Measurements from ENCODE around the gene LDB2.

The LDB2 gene

GRCh38 chr4:16622826-16623225 is 275.6 kb downstream of the LDB2 start:
- no peak for DNase-seq (ENCODE audit: low spot score in 2 of 2)
- H3K9me3 ChIP-seq = no peaks in the 10 kb centered on the region
- in situ Hi-C loops (cut with MboI; ENCODE audit: low sequenced_read_pairs) = no loop called here

DNA sequence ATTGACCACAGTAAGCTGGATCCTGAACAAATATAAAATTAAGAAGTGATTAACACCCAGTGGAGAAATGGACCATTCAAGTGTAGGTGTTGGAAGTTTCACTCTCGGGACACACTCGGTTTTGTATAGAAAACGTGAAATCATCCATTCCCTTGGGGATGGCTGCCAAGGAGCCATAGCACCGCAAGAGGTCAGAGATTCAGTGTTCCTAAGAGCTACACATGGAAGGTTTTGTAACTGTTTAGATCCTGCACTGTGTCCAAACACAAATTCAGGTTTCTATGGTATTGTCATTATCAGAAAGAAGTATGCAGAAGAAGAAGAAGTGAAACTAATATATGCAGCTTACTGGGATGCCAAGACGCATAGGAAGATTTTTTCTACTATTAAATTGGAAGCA is 281.0 kb downstream of the LDB2 start:
- Histone ChIP-seq H3K36me3 (replicated peaks) (no peaks in the 10 kb centered on the region), H3K4me1 (no peaks in the 10 kb centered on the region), H3K27me3 (ENCODE audit: low read depth) (no peaks in the 10 kb centered on the region), H3K4me3 (no peak overlapping the region), H3K9me3 (no peaks in the 10 kb centered on the region)
- DNase-seq (ENCODE audit: low spot score in 2 of 2) = no peak
- in situ Hi-C loops (cut with MboI; ENCODE audit: low sequenced_read_pairs) = no loop called here

More at GRCh38 chr4:16622826-16623225, 275.6 kb downstream of the LDB2 start:
- Histone ChIP-seq H3K4me1 (no peaks in the 10 kb centered on the region), H3K36me3 (replicated peaks) (no peaks in the 10 kb centered on the region), H3K4me3 (no peak overlapping the region), H3K27me3 (ENCODE audit: low read depth) (no peaks in the 10 kb centered on the region)

DNA sequence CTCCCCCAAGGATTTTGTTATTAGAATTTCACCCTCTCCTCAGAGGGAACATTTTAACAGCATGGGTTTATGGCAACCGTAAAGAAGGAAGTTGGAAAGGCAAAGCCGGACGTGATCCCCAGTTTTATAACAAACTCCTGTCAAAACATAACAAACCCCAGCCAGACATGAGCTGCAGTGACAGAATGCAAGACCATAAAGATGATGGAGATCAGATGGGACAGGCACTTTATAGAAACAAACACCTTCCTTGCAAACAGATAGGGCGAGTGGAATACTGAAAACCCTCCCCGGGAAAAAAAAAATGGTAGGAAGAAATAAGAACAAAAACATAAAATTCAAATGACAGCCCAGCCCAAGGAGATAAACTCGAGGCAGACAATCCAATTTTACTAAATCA is 281.4 kb downstream of the LDB2 start:
- in situ Hi-C loops (cut with MboI; ENCODE audit: low sequenced_read_pairs) = no loop called here
- no peaks in the 10 kb centered on the region for H3K4me1 ChIP-seq
- no peaks in the 10 kb centered on the region for H3K27me3 ChIP-seq (ENCODE audit: low read depth)
- no peaks in the 10 kb centered on the region for H3K36me3 ChIP-seq (replicated peaks)
- H3K9me3 ChIP-seq = no peaks in the 10 kb centered on the region
- no peak overlapping the region for H3K4me3 ChIP-seq
- DNase-seq (ENCODE audit: low spot score in 2 of 2) = no peak

- H3K4me1 ChIP-seq = peaks cover 14% of the 10 kb centered on the region
- no peak overlapping the region for H3K4me3 ChIP-seq
- in situ Hi-C loops (cut with MboI; ENCODE audit: low sequenced_read_pairs) = no loop called here
- no peak for DNase-seq (ENCODE audit: low spot score in 2 of 2)
- no peaks in the 10 kb centered on the region for H3K9me3 ChIP-seq
- no peaks in the 10 kb centered on the region for H3K36me3 ChIP-seq (replicated peaks)
- H3K27me3 ChIP-seq (ENCODE audit: low read depth) = no peaks in the 10 kb centered on the region
These were observed 289.2 kb downstream of the LDB2 start for GRCh38 chr4:16609170-16609758.

DNA sequence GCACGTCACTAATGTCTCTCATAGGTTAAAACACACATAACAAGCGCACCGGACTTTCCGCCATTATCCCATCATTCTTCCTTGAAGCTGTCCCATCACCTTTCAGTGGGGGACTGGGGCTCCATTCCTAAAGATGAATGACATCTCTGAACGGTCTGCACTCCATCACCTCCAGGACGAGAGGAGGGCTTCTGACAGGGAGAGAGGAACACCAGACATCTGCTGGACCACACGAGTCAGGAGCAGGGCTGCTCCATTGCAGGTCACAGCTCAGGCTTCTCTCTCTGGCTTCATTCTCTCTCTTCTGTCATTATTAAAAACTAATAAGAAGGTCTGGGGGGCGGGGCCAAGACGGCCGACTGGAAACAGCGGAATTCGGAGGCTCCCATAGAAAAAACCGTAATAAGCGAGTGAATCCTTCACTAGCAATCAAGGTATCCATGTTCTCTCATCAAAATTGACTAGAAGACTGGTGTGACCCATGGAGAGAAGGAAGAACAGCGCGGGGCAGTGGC is 289.8 kb downstream of the LDB2 start:
- in situ Hi-C loops (cut with MboI; ENCODE audit: low sequenced_read_pairs) = no loop called here
- no peaks in the 10 kb centered on the region for H3K9me3 ChIP-seq

GRCh38 chr4:16608123-16608522 is 290.3 kb downstream of the LDB2 start:
- Histone ChIP-seq H3K4me3 (no peak overlapping the region), H3K4me1 (peaks cover 14% of the 10 kb centered on the region), H3K9me3 (no peaks in the 10 kb centered on the region), H3K27me3 (ENCODE audit: low read depth) (no peaks in the 10 kb centered on the region), H3K36me3 (replicated peaks) (no peaks in the 10 kb centered on the region)
- in situ Hi-C loops (cut with MboI; ENCODE audit: low sequenced_read_pairs) = no loop called here
- no peak for DNase-seq (ENCODE audit: low spot score in 2 of 2)

More for the DNA sequence above, 289.8 kb downstream of the LDB2 start:
- H3K36me3 ChIP-seq (replicated peaks) = no peaks in the 10 kb centered on the region
- H3K27me3 ChIP-seq (ENCODE audit: low read depth) = no peaks in the 10 kb centered on the region
- H3K4me1 ChIP-seq = peaks cover 14% of the 10 kb centered on the region
- no peak for DNase-seq (ENCODE audit: low spot score in 2 of 2)
- no peak overlapping the region for H3K4me3 ChIP-seq

DNA sequence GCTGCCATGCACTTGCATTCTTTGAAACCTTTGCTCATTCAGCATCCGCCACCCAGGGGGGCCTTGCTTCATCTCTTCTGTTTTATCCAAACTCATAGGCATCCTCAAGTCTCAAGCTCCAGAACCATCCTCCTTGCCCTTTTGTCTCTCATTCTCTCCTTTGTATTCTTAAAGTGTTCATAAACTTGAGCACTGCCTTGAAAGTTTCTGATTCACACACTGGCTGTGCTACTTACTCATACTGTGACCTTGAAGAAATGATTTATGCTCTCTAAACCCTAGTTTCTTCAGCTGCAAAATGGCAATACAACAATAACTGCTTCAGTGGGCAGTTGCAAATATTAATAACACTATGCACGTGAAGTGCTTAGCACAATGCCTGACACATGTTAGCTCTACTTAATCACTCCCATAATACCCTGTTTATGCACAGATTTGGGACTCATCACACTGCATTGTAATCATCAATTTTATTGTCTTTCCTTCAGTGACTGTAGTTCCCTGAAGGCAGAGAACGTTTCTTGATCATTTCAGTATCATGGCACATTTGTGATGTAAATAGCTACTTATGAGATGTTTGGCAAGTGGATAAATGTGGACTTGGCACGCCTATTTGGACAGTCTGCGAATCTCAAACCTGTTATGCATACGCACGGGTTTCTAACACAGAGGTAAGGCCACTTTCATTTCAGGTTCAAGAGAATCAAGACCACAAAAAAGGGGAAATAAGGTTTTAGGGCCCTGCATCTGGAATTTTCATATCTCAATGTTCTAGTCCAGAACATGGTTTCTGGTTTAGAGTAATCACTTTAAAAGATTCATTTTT is 291.0 kb downstream of the LDB2 start:
- in situ Hi-C loops (cut with MboI; ENCODE audit: low sequenced_read_pairs) = no loop called here
- H3K27me3 ChIP-seq (ENCODE audit: low read depth) = no peaks in the 10 kb centered on the region
- no peak overlapping the region for H3K4me3 ChIP-seq
- peak in 1 of 2 experiments; percentile 38 for DNase-seq (ENCODE audit: low spot score in 2 of 2)
- no peaks in the 10 kb centered on the region for H3K9me3 ChIP-seq
- H3K4me1 ChIP-seq = peaks cover 14% of the 10 kb centered on the region
- no peaks in the 10 kb centered on the region for H3K36me3 ChIP-seq (replicated peaks)

GRCh38 chr4:16606691-16607090 is 291.8 kb downstream of the LDB2 start:
- peaks cover 14% of the 10 kb centered on the region for H3K4me1 ChIP-seq
- no peaks in the 10 kb centered on the region for H3K9me3 ChIP-seq
- H3K36me3 ChIP-seq (replicated peaks) = no peaks in the 10 kb centered on the region
- no peak overlapping the region for H3K4me3 ChIP-seq
- no peaks in the 10 kb centered on the region for H3K27me3 ChIP-seq (ENCODE audit: low read depth)
- no peak for DNase-seq (ENCODE audit: low spot score in 2 of 2)
- in situ Hi-C loops (cut with MboI; ENCODE audit: low sequenced_read_pairs) = no loop called here

DNA sequence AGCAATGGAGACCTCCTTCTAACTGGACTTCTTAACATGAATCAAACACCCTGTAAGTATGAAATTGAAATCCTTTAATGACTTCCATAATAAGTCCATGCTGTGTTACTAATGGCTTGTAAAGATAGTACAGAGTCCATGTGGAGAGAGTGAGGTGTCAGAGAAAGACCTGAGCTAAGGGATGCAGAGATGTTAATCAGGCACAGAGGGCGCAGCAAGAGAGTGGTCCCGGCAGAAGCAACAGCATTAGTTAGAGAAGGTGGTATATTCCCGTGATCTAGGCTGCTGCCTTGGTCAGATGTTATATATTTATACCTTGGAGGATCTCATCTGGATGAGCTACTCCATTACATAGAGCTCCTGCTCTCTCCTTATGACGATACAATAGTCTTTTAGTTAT is 295.3 kb downstream of the LDB2 start:
- no peak for DNase-seq (ENCODE audit: low spot score in 2 of 2)
- in situ Hi-C loops (cut with MboI; ENCODE audit: low sequenced_read_pairs) = no loop called here
- Histone ChIP-seq H3K4me3 (no peak overlapping the region), H3K9me3 (no peaks in the 10 kb centered on the region), H3K27me3 (ENCODE audit: low read depth) (no peaks in the 10 kb centered on the region), H3K4me1 (peaks cover 21% of the 10 kb centered on the region), H3K36me3 (replicated peaks) (no peaks in the 10 kb centered on the region)

DNA sequence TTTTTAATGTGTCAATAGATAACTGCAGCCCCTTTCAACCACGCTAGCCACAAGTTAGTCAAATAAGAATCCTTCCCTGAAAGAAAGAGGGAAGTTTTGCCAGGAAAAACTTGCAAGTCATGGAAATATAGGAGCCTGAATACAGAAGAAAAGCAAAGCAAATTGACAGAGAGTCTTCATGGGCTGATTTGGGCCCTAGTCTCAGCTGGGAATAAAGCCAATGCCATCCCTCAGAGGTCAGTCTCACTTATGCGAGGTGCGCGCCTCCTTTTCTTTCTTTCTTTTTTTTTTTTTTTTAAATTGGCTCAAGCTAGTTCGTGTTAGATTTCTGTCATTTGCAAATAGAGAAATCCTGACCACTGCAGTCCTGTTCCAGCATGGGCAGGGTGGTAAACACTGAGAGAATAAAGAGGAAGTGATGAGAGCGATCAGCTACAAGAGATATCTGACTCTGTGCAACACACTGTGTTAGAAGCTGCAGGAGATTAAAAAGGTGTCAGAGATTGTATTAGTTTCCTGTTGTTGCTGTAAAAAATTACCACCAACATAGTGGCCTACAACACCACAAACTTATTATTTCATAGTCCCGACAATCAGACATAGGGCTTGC is 299.7 kb downstream of the LDB2 start:
- Histone ChIP-seq H3K4me1 (peaks cover 33% of the 10 kb centered on the region), H3K4me3 (no peak overlapping the region), H3K36me3 (replicated peaks) (no peaks in the 10 kb centered on the region), H3K9me3 (no peaks in the 10 kb centered on the region), H3K27me3 (ENCODE audit: low read depth) (no peaks in the 10 kb centered on the region)
- DNase-seq (ENCODE audit: low spot score in 2 of 2) = no peak
- in situ Hi-C loops (cut with MboI; ENCODE audit: low sequenced_read_pairs) = no loop called here

DNA sequence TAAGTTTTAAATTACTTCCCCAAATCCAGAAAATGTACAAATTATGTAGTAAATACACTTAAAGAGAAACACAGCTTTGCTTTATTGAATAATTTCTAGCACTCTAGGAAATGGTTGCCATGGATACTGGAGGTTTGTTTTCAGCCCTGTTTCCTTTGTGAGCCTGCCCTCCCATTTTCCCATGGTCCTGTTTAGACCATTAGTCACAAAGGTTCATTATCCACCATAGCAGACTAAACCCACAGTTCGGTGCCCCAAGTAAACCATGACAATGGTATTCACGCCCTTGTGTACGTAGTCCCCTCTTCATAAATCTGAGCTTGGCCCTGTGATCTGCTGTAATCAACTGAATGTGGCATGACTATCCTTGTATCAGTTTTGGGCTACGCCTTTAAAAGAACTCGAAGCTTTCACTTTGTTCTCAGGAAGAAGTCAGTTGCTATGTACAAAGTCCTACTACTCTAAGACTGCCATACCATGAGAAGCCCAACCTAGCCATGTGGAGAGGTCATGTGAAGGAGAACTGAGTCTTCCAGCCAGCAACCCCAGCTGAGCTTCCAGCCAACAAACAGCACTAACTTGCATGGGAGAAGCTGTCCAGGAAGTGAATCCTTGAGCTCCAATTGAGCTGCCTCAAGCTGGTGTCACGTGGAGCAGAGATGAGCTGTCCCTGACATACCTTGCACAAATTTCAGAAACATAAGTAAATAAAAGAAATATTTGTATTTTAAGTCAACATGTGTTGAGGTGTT is 300.4 kb downstream of the LDB2 start:
- Histone ChIP-seq H3K4me1 (peaks cover 33% of the 10 kb centered on the region), H3K36me3 (replicated peaks) (no peaks in the 10 kb centered on the region), H3K9me3 (no peaks in the 10 kb centered on the region), H3K27me3 (ENCODE audit: low read depth) (no peaks in the 10 kb centered on the region), H3K4me3 (no peak overlapping the region)
- in situ Hi-C loops (cut with MboI; ENCODE audit: low sequenced_read_pairs) = no loop called here
- DNase-seq (ENCODE audit: low spot score in 2 of 2) = peak; percentile 75 to 77

DNA sequence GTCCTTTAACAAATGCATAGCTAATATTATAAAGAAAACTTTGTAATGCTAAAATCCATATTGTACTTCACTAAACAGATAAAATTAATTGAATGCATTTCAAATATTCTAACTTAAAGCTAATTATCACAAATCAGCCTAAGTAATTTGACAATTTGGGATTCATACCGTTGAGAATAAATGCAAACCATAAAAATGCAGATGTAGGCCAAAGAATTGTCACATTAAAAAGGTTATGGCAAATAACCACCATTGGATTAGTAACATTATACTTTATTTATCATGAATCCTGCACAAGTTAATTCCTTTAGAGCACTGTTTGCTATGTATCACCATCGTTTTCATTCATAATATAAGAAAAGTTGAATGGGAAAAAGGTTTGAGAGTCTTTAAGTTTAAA is 301.0 kb downstream of the LDB2 start:
- in situ Hi-C loops (cut with MboI; ENCODE audit: low sequenced_read_pairs) = no loop called here

GRCh38 chr4:16596267-16596666 is 302.2 kb downstream of the LDB2 start:
- in situ Hi-C loops (cut with MboI; ENCODE audit: low sequenced_read_pairs) = no loop called here
- no peaks in the 10 kb centered on the region for H3K27me3 ChIP-seq (ENCODE audit: low read depth)
- no peaks in the 10 kb centered on the region for H3K36me3 ChIP-seq (replicated peaks)
- DNase-seq (ENCODE audit: low spot score in 2 of 2) = no peak
- no peak overlapping the region for H3K4me3 ChIP-seq
- H3K9me3 ChIP-seq = no peaks in the 10 kb centered on the region
- H3K4me1 ChIP-seq = peaks cover 33% of the 10 kb centered on the region

More for the DNA sequence above, 301.0 kb downstream of the LDB2 start:
- DNase-seq (ENCODE audit: low spot score in 2 of 2) = peak in 1 of 2 experiments; percentile 54
- Histone ChIP-seq H3K36me3 (replicated peaks) (no peaks in the 10 kb centered on the region), H3K9me3 (no peaks in the 10 kb centered on the region), H3K4me3 (no peak overlapping the region), H3K4me1 (peaks cover 33% of the 10 kb centered on the region), H3K27me3 (ENCODE audit: low read depth) (no peaks in the 10 kb centered on the region)

All from HAP-1 (cell line).